Stimulated activated CD8-positive, alpha-beta memory T cell treated with anti-CD3 and anti-CD28 coated beads, Interleukin-15, amount 100 ng/mL, for 48 hours (primary cell): Measurements from ENCODE around the gene ALG14.
"Not testable (repeated sequence)": the region's sequence is repeated elsewhere in the genome, so short reads cannot be mapped to it uniquely, and the experiment has no call there.

Experiments
- DNase-seq, 2 donors: peaks; one replicate each; pipeline ENCODE4 v3.0.0-alpha.2; 2020; ENCODE audit warnings: low read depth in 2 of 2

The ALG14 gene

GRCh38 chr1:95072532-95073419 is at the start of gene ALG14:
Gene ALG14 (minus strand): TSS chr1:95072951. CDS start chr1:95072898, 53 bp downstream.
- DNase-seq = peak; percentile 83 to 84

- no peak for DNase-seq
These were observed 49.5 kb upstream of the ALG14 start for GRCh38 chr1:95122151-95122697.

GRCh38 chr1:95119273-95119672 is 46.5 kb upstream of the ALG14 start:
- no peak for DNase-seq

- no peak for DNase-seq
These were observed 46.0 kb upstream of the ALG14 start for GRCh38 chr1:95118710-95119109.

GRCh38 chr1:95118067-95118499 is 45.3 kb upstream of the ALG14 start:
- DNase-seq = no peak

- peak in 1 of 2 donors; percentile 0 for DNase-seq
These were observed 44.7 kb upstream of the ALG14 start, which contains the start of gene TLCD4 for GRCh38 chr1:95117207-95118066. Gene TLCD4 (plus strand): TSS chr1:95117355. CDS start chr1:95143902, 26,547 bp downstream.

GRCh38 chr1:95116580-95117206 is 43.9 kb upstream of the ALG14 start:
- DNase-seq = peak in 1 of 2 donors; percentile 10

GRCh38 chr1:95115708-95116137 is 43.0 kb upstream of the ALG14 start:
- no peak for DNase-seq

- no peak for DNase-seq
These were observed 40.9 kb upstream of the ALG14 start for GRCh38 chr1:95113684-95114083.

GRCh38 chr1:95111014-95111413 is 38.3 kb upstream of the ALG14 start:
- DNase-seq = no peak

- no peak for DNase-seq
These were observed 36.0 kb upstream of the ALG14 start for GRCh38 chr1:95108792-95109191.

GRCh38 chr1:95098196-95098595 is 25.4 kb upstream of the ALG14 start:
- no peak for DNase-seq

GRCh38 chr1:95097426-95097825 is 24.7 kb upstream of the ALG14 start:
- DNase-seq = no peak

GRCh38 chr1:95096218-95096841 is 23.6 kb upstream of the ALG14 start:
- no peak for DNase-seq

- no peak for DNase-seq
These were observed 23.1 kb upstream of the ALG14 start for GRCh38 chr1:95095833-95096217.

- DNase-seq = no peak
These were observed 22.2 kb upstream of the ALG14 start for GRCh38 chr1:95094923-95095322.

GRCh38 chr1:95093296-95093695 is 20.5 kb upstream of the ALG14 start:
- no peak for DNase-seq

GRCh38 chr1:95092891-95093290 is 20.1 kb upstream of the ALG14 start:
- not testable (repeated sequence) for DNase-seq

- not testable (repeated sequence) for DNase-seq
These were observed 18.5 kb upstream of the ALG14 start for GRCh38 chr1:95091290-95091689.

GRCh38 chr1:95089650-95090287 is 17.0 kb upstream of the ALG14 start:
- DNase-seq = no peak

- DNase-seq = no peak
These were observed 15.6 kb upstream of the ALG14 start for GRCh38 chr1:95088303-95088702.
